A549 treated with Mapracorat at 1 μM for 4 hours (cell line): ENCODE data around the gene RAD51B. TPM values are rescaled to one million over a fixed set of nuclear protein-coding genes. Genes with fewer than 3 reads are reported as not detected.

ENCODE experiments used
- total RNA-seq: library from RNA; stranded (reverse); fragments of 200-300 nt; extraction: Qiagen RNA extraction; gene quantifications from 5 replicates; pipeline ENCODE4 v1.2.3, GENCODE V29; 2022

RAD51B gene
- 3.7 to 6.2 TPM (median 4.6 TPM) in 5 replicates for total RNA-seq

DNA sequence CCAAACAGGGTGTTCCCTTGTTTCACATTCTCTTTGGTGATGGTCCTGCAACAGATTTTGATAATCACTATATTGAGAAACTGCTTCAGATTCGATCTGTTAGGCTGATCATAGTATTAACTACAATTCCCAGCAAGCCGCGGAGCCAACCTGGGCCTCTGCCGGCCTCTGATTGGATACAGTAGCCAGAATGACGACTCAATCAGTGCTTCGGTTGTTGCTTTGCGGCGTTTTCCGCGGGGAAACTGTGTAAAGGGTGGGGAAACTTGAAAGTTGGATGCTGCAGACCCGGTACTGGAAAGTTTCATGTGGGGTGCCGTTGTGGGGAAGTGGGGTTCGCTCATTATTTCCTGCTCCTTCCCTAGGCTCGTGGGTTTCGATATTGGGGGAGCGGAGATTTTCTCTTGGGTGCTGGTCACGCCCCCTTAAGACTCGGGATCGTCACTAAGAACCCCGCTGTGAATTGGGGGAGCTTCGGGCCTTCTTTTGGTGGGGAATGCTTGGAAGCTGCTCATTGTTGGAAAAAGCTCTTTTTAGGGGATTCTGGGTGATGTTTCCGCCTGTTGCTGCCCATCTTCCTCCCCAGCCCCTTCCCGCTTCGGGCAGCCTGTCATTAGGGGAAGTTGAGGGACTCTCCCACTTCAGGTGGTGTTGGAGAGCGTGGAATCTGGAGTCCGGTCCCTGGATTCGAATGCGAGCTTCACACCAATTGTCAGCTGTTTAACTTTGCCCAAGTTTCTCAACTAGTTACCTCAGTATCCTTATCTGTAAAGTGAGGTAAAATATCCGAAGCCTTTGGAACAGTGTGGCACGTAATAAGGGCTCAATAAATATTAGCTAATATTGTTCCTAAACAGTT lies at the start of gene RAD51B:
TSS of gene RAD51B (plus strand) at position 217 of the 859 bp plus-strand sequence.

DNA sequence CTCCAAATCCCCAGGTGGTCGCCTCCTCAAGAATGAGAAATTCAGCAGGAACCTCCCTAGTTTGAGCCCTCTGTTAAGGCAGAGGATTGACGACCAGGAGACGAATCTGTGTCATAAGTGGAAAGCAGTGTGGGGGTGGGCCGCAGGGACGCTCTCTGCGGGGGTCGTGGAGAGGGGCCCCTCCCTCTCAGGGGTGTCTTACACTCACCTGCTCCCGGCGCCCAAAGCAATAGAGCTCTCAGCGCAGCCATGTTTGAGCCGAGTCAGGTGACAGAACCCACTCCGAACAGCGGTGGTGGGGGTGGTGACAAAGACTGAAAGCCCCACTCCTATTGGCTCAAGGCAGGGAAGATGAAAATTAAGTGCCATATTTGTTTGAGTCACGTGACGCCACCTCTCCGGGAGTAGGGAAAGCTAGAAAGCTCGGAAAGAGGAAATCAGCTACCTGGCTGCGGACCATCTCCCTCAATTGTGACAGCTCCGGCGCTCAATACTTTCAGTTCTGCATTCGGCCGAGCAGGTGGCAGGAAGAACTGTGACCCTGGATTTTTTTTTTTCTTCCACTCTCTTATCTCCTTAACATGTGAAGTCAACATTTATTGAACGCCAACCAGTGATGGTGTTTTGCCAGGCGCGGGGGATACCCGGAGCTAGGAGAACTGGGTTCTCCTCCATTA lies 3.1 kb upstream of the RAD51B start, which contains the start of gene ZFYVE26:
TSS of gene ZFYVE26 (minus strand) at position 265 of the 677 bp plus-strand sequence. CDS start 627 bp downstream, outside the sequence.

Other genes with a start within 250 kb of the RAD51B start
- 14.5 to 22.5 TPM (median 18.1 TPM) in 5 replicates for gene PIGH, start 219.5 kb upstream of the RAD51B start, total RNA-seq
- gene ARG2, start 199.9 kb upstream of the RAD51B start, total RNA-seq: 1.6 to 2.3 TPM (median 2.2 TPM) in 5 replicates
- gene VTI1B, start 145.1 kb upstream of the RAD51B start, total RNA-seq: 86.7 to 88.1 TPM (median 87.3 TPM) in 5 replicates
- gene RDH11, start 124.0 kb upstream of the RAD51B start, total RNA-seq: 53.6 to 58.5 TPM (median 55.6 TPM) in 5 replicates
- not detected in 5 replicates for gene RDH12, start 117.9 kb upstream of the RAD51B start, total RNA-seq
- 5.3 to 5.8 TPM (median 5.5 TPM) in 5 replicates for gene ZFYVE26, start 3.2 kb upstream of the RAD51B start, total RNA-seq